Keratinocyte (primary cell): ENCODE results near the gene SLC35F2. TPM values are rescaled to one million over a fixed set of nuclear protein-coding genes. Genes with fewer than 3 reads are reported as not detected.

Source experiments
- DNase-seq: peaks from one replicate; pipeline ENCODE4 v3.0.0-alpha.2; 2011; ENCODE audit warnings: low read depth, missing footprints, low spot score
- FAIRE-seq: peaks from 2 replicates; lab custom pipeline; 2011; peaks lifted over from hg19 to GRCh38; lab: Jason Lieb, UNC
- H2AFZ ChIP-seq: 2 replicates; pipeline ENCODE4 v1.6.0; 2012; ENCODE audit warnings: low read length, control low read depth, inconsistent platforms; ENCODE audit not compliant: control insufficient read depth
- H3K27ac ChIP-seq: 2 replicates; pipeline ENCODE4 v1.5.1; 2011; ENCODE audit warnings: low read length; ENCODE audit not compliant: control insufficient read depth, insufficient read depth
- H3K27me3 ChIP-seq: 3 replicates; pipeline ENCODE4 v1.6.0; 2011; ENCODE audit warnings: low read length; ENCODE audit not compliant: control insufficient read depth, insufficient read depth; ENCODE audit errors: extremely low read depth
- H3K36me3 ChIP-seq, 2 experiments: 2 replicates in 1 of 2; 3 replicates in 1 of 2; pipeline ENCODE4 v1.5.1; 2011; ENCODE audit warnings: low read length in 2 of 2, mild to moderate bottlenecking in 1 of 2; ENCODE audit not compliant: control insufficient read depth in 2 of 2, insufficient read depth in 2 of 2; ENCODE audit errors: extremely low read depth in 1 of 2
- H3K4me1 ChIP-seq: 3 replicates; pipeline ENCODE4 v1.5.1; 2011; ENCODE audit warnings: low read length; ENCODE audit not compliant: control insufficient read depth, insufficient read depth; ENCODE audit errors: extremely low read depth
- H3K4me2 ChIP-seq: 3 replicates; pipeline ENCODE4 v1.6.0; 2011; ENCODE audit warnings: low read depth, low read length; ENCODE audit not compliant: control insufficient read depth, insufficient read depth; ENCODE audit errors: extremely low read depth
- H3K4me3 ChIP-seq, 3 experiments: fragments of 200-600 bp in 1 of 3; sonication (generic) in 1 of 3; 2 replicates in 2 of 3; 3 replicates in 1 of 3; pipeline ENCODE4 v1.5.1; 2011 to 2016; ENCODE audit warnings: low read length in 3 of 3, mild to moderate bottlenecking in 3 of 3, control low read depth in 2 of 3, inconsistent platforms in 1 of 3, low read depth in 1 of 3, mixed read lengths in 1 of 3, mixed run types in 1 of 3, moderate library complexity in 1 of 3; ENCODE audit not compliant: control insufficient read depth in 2 of 3, insufficient read depth in 2 of 3; ENCODE audit errors: extremely low read depth in 1 of 3
- H3K79me2 ChIP-seq: 2 replicates; pipeline ENCODE4 v1.6.0; 2012; ENCODE audit warnings: low read length; ENCODE audit not compliant: control insufficient read depth, insufficient read depth
- H3K9ac ChIP-seq: 3 replicates; pipeline ENCODE4 v1.6.0; 2011; ENCODE audit warnings: low read length; ENCODE audit not compliant: control insufficient read depth, insufficient read depth; ENCODE audit errors: extremely low read depth
- H3K9me1 ChIP-seq: 3 replicates; pipeline ENCODE4 v1.6.0; 2011; ENCODE audit warnings: low read length; ENCODE audit not compliant: control insufficient read depth, insufficient read depth; ENCODE audit errors: extremely low read depth
- H3K9me3 ChIP-seq: 2 replicates; pipeline ENCODE4 v1.5.1; 2012; ENCODE audit warnings: low read depth, low read length; ENCODE audit not compliant: control insufficient read depth
- H4K20me1 ChIP-seq: 3 replicates; pipeline ENCODE4 v1.6.0; 2011; ENCODE audit warnings: low read length; ENCODE audit not compliant: control insufficient read depth, insufficient read depth; ENCODE audit errors: extremely low read depth
- CTCF ChIP-seq, 3 experiments: IDR thresholded peaks in 1 of 3; conservative IDR thresholded peaks in 1 of 3; optimal IDR thresholded peaks in 1 of 3; 2 replicates in 2 of 3; 3 replicates in 1 of 3; pipeline versions ENCODE3 to v1.5.1; 2011; ENCODE audit warnings: low read length in 3 of 3, mild to moderate bottlenecking in 3 of 3, moderate library complexity in 2 of 3, control low read depth in 1 of 3, inconsistent platforms in 1 of 3; ENCODE audit not compliant: insufficient read depth in 2 of 3; ENCODE audit errors: extremely low read depth in 1 of 3
- EZH2 ChIP-seq: IDR thresholded peaks from one replicate; pipeline ENCODE4 v1.6.1; 2012; ENCODE audit warnings: inconsistent platforms, mild to moderate bottlenecking, low read length, moderate library complexity
- dilution Hi-C: fragments of 300-500 bp; cut with MboI; formaldehyde crosslinking; loops from one replicate; pipeline ENCODE4 v1.7.0; 2020; ENCODE audit warnings: low sequenced_read_pairs; ENCODE audit not compliant: extremely low pct_ligation_motif_present
- polyA plus RNA-seq, 5 experiments: library from polyadenylated mRNA; depleted of rRNA in 3 of 5; stranded (reverse) in 3 of 5; stranded (forward) in 1 of 5; unstranded in 1 of 5; fragments of >200 nt; gene quantifications; 1 replicate in 1 of 5; 2 replicates in 3 of 5; 3 replicates in 1 of 5; pipeline versions ENCODE4 v1.2.1 to v1.2.3, GENCODE V29; 2011 to 2012; ENCODE audit warnings: missing spikeins in 2 of 5, low read depth in 1 of 5, low replicate concordance in 1 of 5

SLC35F2 gene
- polyA plus RNA-seq, 1 donor (not counting 4 experiments of a cell fraction or from before 2014, with no cell fraction given) = 47.2 TPM

- DNase-seq (no peak), FAIRE-seq (no peak)
- Histone ChIP-seq H3K27ac (no peak overlapping the region), H3K9me1 (no peaks in the 10 kb centered on the region), H3K9me3 (no peaks in the 10 kb centered on the region), H2AFZ (no peak overlapping the region), H3K79me2 (peaks cover 2% of the 10 kb centered on the region), H3K36me3 (peaks cover 9 to 28% of the 10 kb centered on the region in 2 experiments), H3K4me2 (no peak overlapping the region), H3K4me1 (no peaks in the 10 kb centered on the region), H4K20me1 (no peaks in the 10 kb centered on the region), H3K27me3 (no peaks in the 10 kb centered on the region), H3K4me3 (no peak overlapping the region), H3K9ac (no peak overlapping the region)
- TF ChIP-seq CTCF (optimal IDR thresholded peaks at IDR 0.05 in 1 of 3, IDR thresholded peaks at IDR 0.05 in 1 of 3, conservative IDR thresholded peaks at IDR 0.05 in 1 of 3; ENCODE audit: extremely low read depth in 1 of 3, insufficient read depth in 2 of 3, low read length in 3 of 3) (no peak), EZH2 (no peak)
- dilution Hi-C loops = no loop called here
These were observed 50.1 kb downstream of the SLC35F2 start for GRCh38 chr11:107808521-107808920.

- no peak overlapping the region for H3K27ac ChIP-seq
- H3K79me2 ChIP-seq = peaks cover 2% of the 10 kb centered on the region
- H3K9ac ChIP-seq = no peak overlapping the region
- no peaks in the 10 kb centered on the region for H3K4me1 ChIP-seq
- H3K9me1 ChIP-seq = no peaks in the 10 kb centered on the region
- no peaks in the 10 kb centered on the region for H3K27me3 ChIP-seq
- H2AFZ ChIP-seq = no peak overlapping the region
- no peaks in the 10 kb centered on the region for H4K20me1 ChIP-seq
- no peak overlapping the region for H3K4me3 ChIP-seq
- no peak for DNase-seq
- no peaks in the 10 kb centered on the region for H3K9me3 ChIP-seq
- TF ChIP-seq EZH2 = no peak
- TF ChIP-seq CTCF (optimal IDR thresholded peaks at IDR 0.05 in 1 of 3, IDR thresholded peaks at IDR 0.05 in 1 of 3, conservative IDR thresholded peaks at IDR 0.05 in 1 of 3; ENCODE audit: extremely low read depth in 1 of 3, insufficient read depth in 2 of 3, low read length in 3 of 3) = no peak
- dilution Hi-C loops = no loop called here
- peaks cover 8 to 31% of the 10 kb centered on the region in 2 experiments for H3K36me3 ChIP-seq
- no peak for FAIRE-seq
- H3K4me2 ChIP-seq = no peak overlapping the region
These were observed 53.6 kb downstream of the SLC35F2 start for GRCh38 chr11:107804971-107805370.
